Cardiac fibroblast (primary cell): ENCODE data around the gene HECTD2.

ENCODE experiments used
- DNase-seq, 2 donors: peaks; one replicate each; pipeline versions ENCODE4 v3.0.0 to v3.0.0-alpha.2; 2010; ENCODE audit warnings: low read depth in 2 of 2
- H3K4me3 ChIP-seq, 2 donors: replicated peaks in 1 of 2; 1 replicate in 1 of 2; 2 replicates in 1 of 2; pipeline ENCODE4 v1.5.1; 2011; ENCODE audit warnings: low read depth in 2 of 2, low read length in 2 of 2, mild to moderate bottlenecking in 2 of 2, moderate library complexity in 1 of 2
- CTCF ChIP-seq: IDR thresholded peaks from one replicate; pipeline ENCODE4 v1.5.1; 2011; ENCODE audit warnings: low read depth, mild to moderate bottlenecking, low read length, inconsistent platforms

Gene HECTD2

GRCh38 chr10:91511549-91512330 lies 101.6 kb downstream of the HECTD2 start:
- DNase-seq: peak; percentile 48 to 81
- TF ChIP-seq CTCF: no peak

GRCh38 chr10:91512458-91512857 lies 102.3 kb downstream of the HECTD2 start:
- DNase-seq: no peak
- TF ChIP-seq CTCF: no peak
- no peak overlapping the region for H3K4me3 ChIP-seq

More at GRCh38 chr10:91511549-91512330, 101.6 kb downstream of the HECTD2 start:
- H3K4me3 ChIP-seq: no peak overlapping the region

- DNase-seq: no peak
- no peak overlapping the region for H3K4me3 ChIP-seq
- TF ChIP-seq CTCF: no peak
Observed at GRCh38 chr10:91513598-91514424, 103.7 kb downstream of the HECTD2 start.

DNA sequence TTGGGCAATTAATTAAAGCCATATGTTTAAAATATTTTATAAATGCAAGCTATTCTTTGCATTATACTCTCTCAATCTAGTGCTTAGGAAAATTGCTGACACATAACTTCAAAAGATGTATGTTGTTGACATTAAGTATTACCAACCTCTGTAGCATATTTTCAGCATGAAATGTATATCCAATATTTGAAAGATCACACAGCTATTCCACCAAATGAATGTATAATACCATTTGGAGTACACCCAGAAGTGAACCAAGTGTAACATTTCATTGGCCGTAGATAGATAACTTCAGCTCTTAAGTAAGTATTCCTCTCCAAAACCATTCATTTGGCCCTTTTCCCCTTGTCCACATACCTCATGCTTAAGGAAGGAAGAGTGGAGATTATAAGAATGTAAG lies 104.6 kb downstream of the HECTD2 start:
- no peak for DNase-seq
- TF ChIP-seq CTCF: no peak
- H3K4me3 ChIP-seq: no peak overlapping the region

- no peak overlapping the region for H3K4me3 ChIP-seq
- DNase-seq: no peak
- TF ChIP-seq CTCF: no peak
Observed at GRCh38 chr10:91517394-91517793, 107.2 kb downstream of the HECTD2 start.

GRCh38 chr10:91519899-91520514 lies 109.9 kb downstream of the HECTD2 start:
- no peak for DNase-seq
- no peak for TF ChIP-seq CTCF
- H3K4me3 ChIP-seq: no peak overlapping the region
